Muscle layer of duodenum (tissue), 2 donors: ENCODE measurements around the gene PRKAG2.

Experiments
- H3K27ac ChIP-seq: one replicate; pipeline ENCODE4 v1.7.0; 2013; ENCODE audit warnings: mild to moderate bottlenecking, low read length
- H3K27me3 ChIP-seq: one replicate; pipeline ENCODE4 v1.7.0; 2013; ENCODE audit warnings: low read depth, mild to moderate bottlenecking, control low read depth, low read length
- H3K36me3 ChIP-seq, 2 donors: one replicate each; pipeline ENCODE4 v1.7.0; 2013; ENCODE audit warnings: low read length in 2 of 2, control low read depth in 1 of 2, mild to moderate bottlenecking in 1 of 2; ENCODE audit not compliant: insufficient read depth in 2 of 2, control insufficient read depth in 1 of 2
- H3K4me1 ChIP-seq, 2 donors: one replicate each; pipeline ENCODE4 v1.7.0; 2013; ENCODE audit warnings: low read length in 2 of 2, mild to moderate bottlenecking in 2 of 2, control low read depth in 1 of 2, moderate library complexity in 1 of 2; ENCODE audit not compliant: insufficient read depth in 2 of 2, control insufficient read depth in 1 of 2
- H3K4me3 ChIP-seq, 2 donors: one replicate each; pipeline ENCODE4 v1.7.0; 2013; ENCODE audit warnings: low read length in 2 of 2, low read depth in 1 of 2, mild to moderate bottlenecking in 1 of 2
- H3K9me3 ChIP-seq, 2 donors: one replicate each; pipeline ENCODE4 v1.7.0; 2013; ENCODE audit warnings: low read length in 2 of 2, control low read depth in 1 of 2, mild to moderate bottlenecking in 1 of 2; ENCODE audit not compliant: control insufficient read depth in 1 of 2
- donor health status: healthy.

PRKAG2 gene

DNA sequence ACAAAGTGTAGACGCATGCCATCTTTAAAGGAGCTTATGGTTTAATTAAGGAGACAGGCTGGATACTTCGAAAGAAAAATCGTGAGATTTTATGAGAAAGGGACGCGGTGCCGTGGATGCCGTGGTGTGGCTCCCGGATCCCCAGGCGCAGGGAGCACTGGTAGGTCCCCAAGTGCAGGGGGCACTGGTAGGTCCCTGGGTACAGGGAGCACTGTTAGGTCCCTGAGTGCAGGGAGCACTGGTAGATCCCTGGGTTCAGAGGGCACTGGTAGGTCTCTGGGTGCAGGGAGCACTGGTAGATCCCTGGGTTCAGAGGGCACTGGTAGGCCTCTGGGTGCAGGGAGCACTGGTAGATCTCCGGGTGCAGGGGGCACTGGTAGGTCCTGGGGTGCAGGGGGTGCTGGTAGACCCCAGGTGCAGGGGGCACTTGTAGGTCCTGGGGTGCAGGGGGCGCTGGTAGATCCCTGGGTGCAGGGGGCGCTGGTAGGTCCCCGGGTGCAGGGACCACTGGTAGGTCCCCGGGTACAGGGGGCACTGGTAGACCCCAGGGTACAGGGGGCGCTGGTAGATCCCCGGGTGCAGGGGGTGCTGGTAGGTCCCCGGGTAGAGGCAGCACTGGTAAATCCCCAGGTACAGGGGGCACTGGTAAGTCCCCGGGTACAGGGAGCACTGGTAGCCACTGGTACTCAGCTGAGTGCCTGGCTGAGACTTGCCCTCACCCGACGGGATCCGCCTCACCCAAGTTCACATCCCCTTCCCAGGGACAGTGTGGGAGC lies 14.1 kb downstream of the PRKAG2 start:
- no peaks in the 10 kb centered on the region for H3K27me3 ChIP-seq
- H3K9me3 ChIP-seq, result no peaks in the 10 kb centered on the region
- peaks cover 0 to 6% of the 10 kb centered on the region in 2 donors for H3K36me3 ChIP-seq
- no peak overlapping the region for H3K27ac ChIP-seq
- H3K4me1 ChIP-seq, result no peaks in the 10 kb centered on the region
- H3K4me3 ChIP-seq, result no peak overlapping the region

DNA sequence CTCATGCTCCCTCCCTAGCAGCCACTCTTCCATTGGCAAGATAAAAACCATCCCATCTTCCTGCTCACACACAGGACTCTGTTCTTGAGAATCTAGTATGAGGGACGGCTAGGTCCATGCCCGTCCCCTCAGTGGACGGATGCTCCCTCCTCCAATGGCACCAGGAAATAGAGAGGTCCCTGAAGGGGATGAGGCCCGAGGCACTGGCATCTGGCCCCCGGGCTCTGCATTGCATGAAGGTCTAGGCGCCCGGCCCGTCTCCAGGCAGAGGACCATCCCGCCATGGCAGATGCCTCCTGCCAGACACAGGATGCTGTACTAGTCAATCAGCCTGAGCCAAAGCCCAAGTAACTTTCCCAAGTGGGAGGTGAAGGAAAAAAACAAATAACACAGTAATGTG lies 15.0 kb downstream of the PRKAG2 start:
- Histone ChIP-seq H3K4me3 (no peak overlapping the region), H3K9me3 (no peaks in the 10 kb centered on the region), H3K36me3 (peaks cover 0 to 6% of the 10 kb centered on the region in 2 donors), H3K4me1 (no peaks in the 10 kb centered on the region), H3K27ac (no peak overlapping the region), H3K27me3 (no peaks in the 10 kb centered on the region)

DNA sequence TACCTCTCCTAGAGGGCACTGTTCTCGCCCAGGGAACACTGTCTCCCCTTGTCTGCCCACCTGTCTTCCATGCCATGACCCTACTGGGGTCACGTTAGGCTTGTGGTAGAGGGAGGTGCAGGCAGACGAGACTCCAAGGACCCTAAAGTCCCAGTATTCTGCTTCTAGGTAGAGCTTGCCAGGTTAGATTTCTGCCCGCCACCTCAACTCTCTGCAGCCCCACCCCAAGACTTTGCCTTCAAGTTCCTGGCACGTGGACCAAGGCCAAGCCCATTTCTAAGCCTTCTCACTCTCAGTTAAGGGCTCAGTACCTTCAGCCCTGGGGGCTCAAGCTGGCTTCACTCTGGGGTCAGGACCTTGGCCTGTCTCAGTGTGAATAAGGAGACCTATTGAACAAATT lies 16.1 kb downstream of the PRKAG2 start:
- Histone ChIP-seq H3K4me3 (no peak overlapping the region), H3K27ac (no peak overlapping the region), H3K27me3 (no peaks in the 10 kb centered on the region), H3K36me3 (peaks cover 0 to 6% of the 10 kb centered on the region in 2 donors), H3K9me3 (no peaks in the 10 kb centered on the region), H3K4me1 (no peaks in the 10 kb centered on the region)

DNA sequence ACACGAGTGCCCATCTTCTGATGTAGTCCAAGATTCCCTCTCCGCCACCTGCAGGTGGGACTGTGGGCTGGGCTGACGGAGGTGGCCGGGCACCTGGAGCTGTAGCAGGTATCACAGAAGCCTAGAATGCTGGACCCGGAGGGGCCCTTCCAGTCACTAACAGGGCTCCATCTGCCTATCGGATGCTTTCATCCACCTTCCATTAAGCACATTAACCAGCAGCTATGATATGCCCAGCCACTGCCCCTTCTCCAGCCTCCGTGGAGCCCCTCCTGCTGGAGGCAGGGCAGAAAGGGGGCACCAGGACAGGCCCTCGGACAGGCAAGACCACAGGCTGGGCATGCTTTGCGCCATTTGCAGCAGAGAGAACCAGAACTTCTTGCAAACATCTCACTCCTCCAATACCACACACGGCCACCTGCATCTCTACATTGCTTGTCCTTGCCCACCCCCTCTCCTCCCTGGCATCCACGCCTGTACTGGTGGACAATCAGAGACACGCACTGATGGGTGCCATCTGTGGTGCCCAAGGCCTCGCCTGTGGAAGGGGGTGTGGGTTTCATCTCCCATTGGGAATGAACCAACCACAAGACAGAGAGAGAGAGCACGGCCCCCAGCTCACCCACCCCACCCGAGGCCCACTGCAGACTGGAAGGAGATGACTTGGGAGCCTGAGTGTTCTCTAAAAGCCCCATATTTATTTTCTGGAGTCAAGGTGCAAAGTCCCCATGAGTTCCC lies 16.8 kb downstream of the PRKAG2 start:
- H3K36me3 ChIP-seq, result peaks cover 0 to 6% of the 10 kb centered on the region in 2 donors
- H3K27ac ChIP-seq, result no peak overlapping the region
- no peak overlapping the region for H3K4me3 ChIP-seq
- H3K27me3 ChIP-seq, result no peaks in the 10 kb centered on the region
- no peaks in the 10 kb centered on the region for H3K4me1 ChIP-seq
- no peaks in the 10 kb centered on the region for H3K9me3 ChIP-seq

DNA sequence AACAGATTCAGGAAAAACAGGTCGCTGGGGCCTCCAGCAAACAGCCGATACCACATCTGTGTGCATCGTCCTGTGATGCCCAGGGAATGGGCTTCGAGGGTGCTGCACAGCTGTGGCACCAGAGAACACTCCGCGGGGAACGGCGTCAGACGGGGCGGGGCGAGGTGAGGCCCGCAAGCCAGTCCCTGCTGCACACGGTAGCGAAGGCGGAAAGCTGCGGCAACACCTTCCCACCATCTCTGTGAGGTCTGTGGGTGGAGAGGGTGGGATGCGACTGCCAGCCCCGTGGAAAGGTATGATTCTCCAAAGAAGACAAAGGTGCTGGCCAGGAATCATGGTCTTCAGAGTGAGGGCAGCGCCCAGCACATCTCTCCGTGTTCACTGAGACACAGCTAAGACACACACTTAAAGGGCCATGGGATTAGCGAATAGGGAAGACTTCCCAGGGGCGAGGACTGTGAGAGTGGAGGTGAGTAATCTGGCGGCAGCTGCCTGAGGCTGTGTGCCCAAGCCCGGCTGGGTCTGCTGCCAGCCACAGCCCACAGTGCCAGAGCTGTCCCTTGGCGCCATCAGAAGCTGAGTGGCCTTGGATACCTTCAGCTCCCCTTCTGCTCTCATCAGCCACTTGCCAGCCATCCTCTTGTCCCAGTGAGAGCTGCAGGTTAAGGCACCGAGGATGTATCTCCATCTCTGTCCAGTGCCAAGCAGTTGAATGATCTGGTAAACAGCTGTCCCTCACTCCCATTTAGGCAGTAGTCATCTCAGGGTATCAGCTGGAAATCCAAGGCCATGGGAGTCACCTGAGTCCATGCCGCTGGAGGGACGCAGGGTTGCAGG lies 17.6 kb downstream of the PRKAG2 start:
- Histone ChIP-seq H3K4me3 (no peak overlapping the region), H3K27ac (no peak overlapping the region), H3K9me3 (no peaks in the 10 kb centered on the region), H3K4me1 (no peaks in the 10 kb centered on the region), H3K36me3 (peaks cover 0 to 6% of the 10 kb centered on the region in 2 donors), H3K27me3 (no peaks in the 10 kb centered on the region)

DNA sequence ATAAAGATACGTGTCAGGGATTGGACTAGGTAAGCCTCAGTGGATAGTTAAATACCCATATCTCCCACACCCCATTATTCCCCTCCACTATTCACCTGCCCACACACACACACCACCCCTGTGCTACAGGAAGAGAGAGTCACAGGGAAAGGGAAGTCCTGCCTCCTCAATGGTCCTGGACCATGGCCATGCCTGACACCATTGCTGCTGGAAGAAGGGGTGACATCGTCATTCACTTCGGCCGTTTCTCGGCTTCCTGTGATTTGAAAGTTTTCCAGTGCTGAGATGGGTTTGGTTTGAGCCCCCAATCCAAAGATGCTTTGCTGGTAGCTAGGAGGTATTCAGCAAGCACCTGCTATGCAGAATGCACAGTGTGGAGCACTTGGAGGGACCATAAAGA lies 18.5 kb downstream of the PRKAG2 start:
- Histone ChIP-seq H3K27me3 (no peaks in the 10 kb centered on the region), H3K27ac (no peak overlapping the region), H3K4me3 (no peak overlapping the region), H3K36me3 (peaks cover 0 to 6% of the 10 kb centered on the region in 2 donors), H3K4me1 (peaks cover 0 to 3% of the 10 kb centered on the region in 2 donors), H3K9me3 (no peaks in the 10 kb centered on the region)

DNA sequence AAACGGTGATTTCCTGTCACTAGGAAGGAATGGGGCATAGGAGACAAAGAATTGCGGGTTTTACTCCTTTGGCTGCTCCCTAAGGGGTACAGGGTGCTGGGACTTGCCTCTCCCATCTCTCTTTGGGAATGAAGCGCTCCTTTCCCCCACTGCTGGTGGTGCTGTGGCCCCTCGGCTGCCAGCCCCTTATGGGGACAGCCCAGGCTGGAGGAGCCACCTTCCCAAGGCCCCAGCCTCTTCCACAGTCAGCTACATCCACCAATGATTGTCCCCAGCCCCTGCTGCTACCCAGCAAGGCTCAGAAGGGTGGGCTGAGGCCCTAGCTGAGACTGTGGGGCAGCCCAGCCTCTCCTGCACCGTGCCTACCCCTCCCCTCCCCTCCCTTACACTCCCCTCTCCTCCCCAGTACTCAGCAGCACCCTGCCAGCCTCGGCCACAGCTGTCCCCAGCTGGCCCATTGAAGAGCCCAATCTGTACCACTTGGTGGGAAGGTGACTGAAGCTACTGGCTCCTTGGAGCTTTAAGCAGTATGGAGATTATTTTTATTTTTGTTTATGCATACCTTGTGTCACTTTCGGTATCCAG lies 19.0 kb downstream of the PRKAG2 start:
- peaks cover 0 to 3% of the 10 kb centered on the region in 2 donors for H3K4me1 ChIP-seq
- no peak overlapping the region for H3K27ac ChIP-seq
- no peaks in the 10 kb centered on the region for H3K9me3 ChIP-seq
- H3K36me3 ChIP-seq, result peaks cover 0 to 6% of the 10 kb centered on the region in 2 donors
- no peak overlapping the region for H3K4me3 ChIP-seq
- no peaks in the 10 kb centered on the region for H3K27me3 ChIP-seq

DNA sequence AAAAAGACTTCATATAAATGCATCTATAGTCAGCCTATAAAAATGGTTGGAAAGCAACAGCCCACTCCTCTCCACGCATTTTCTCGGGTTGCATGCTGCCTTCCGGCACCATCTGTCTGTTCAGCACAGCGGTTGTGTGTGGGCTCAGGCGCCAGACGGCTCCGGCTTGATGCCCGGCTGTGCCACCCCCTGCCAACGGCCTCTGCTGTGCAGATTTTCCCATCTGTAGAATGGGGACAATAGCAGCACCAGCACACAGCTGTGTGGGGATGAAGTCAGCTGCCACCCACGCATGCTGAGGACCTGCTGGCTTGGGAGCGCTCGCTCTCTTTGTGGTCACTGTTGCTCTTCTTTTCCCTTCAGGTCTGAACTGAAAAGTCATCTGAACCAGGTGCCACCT lies 19.5 kb downstream of the PRKAG2 start:
- H3K4me1 ChIP-seq, result peaks cover 0 to 3% of the 10 kb centered on the region in 2 donors
- no peak overlapping the region for H3K27ac ChIP-seq
- no peaks in the 10 kb centered on the region for H3K9me3 ChIP-seq
- H3K36me3 ChIP-seq, result peaks cover 0 to 6% of the 10 kb centered on the region in 2 donors
- no peaks in the 10 kb centered on the region for H3K27me3 ChIP-seq
- H3K4me3 ChIP-seq, result no peak overlapping the region

DNA sequence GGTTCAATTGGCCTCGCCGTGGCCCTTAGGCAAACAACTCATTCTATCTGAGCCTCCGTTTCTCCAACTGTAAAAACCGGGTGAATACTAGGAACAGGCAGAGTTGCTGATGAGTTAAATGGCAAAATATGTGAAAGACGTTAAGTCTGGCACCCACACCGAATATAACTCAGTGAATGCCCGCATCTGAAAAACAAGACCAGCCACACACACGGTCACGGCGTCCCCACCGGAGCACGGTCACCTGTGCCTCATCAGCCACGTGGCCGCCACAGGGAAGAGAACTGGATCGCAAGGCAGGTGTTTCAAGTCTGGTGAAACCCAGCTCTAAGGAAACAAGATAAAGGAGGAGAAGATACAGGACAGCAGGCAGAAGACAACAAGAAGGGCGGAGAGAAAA lies 20.4 kb downstream of the PRKAG2 start:
- peaks cover 0 to 3% of the 10 kb centered on the region in 2 donors for H3K4me1 ChIP-seq
- H3K27me3 ChIP-seq, result no peaks in the 10 kb centered on the region
- H3K27ac ChIP-seq, result no peak overlapping the region
- H3K4me3 ChIP-seq, result no peak overlapping the region
- H3K36me3 ChIP-seq, result peaks cover 0 to 6% of the 10 kb centered on the region in 2 donors
- H3K9me3 ChIP-seq, result no peaks in the 10 kb centered on the region

DNA sequence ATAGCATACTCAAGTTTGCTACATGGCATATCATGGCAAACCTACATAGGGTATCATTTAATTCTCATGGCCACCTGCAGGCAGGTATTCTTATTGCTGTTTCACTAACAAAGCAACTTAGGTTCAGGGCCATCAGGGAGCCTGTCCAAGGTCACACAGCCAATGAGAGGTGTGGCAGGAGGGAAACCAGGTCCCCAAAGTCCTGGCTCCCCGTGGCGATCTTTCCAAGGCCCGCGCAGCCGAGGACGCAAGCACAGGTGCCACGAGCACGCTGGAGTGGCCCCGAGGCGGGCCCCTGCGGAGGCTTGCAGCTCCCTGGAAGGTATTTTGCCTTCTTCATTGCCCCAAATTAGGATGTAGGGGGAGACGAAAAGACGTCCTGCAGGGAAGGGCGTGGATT lies 20.8 kb downstream of the PRKAG2 start:
- H3K9me3 ChIP-seq, result no peaks in the 10 kb centered on the region
- H3K4me3 ChIP-seq, result no peak overlapping the region
- peaks cover 0 to 6% of the 10 kb centered on the region in 2 donors for H3K36me3 ChIP-seq
- H3K4me1 ChIP-seq, result peaks cover 0 to 3% of the 10 kb centered on the region in 2 donors
- no peak overlapping the region for H3K27ac ChIP-seq
- no peaks in the 10 kb centered on the region for H3K27me3 ChIP-seq

DNA sequence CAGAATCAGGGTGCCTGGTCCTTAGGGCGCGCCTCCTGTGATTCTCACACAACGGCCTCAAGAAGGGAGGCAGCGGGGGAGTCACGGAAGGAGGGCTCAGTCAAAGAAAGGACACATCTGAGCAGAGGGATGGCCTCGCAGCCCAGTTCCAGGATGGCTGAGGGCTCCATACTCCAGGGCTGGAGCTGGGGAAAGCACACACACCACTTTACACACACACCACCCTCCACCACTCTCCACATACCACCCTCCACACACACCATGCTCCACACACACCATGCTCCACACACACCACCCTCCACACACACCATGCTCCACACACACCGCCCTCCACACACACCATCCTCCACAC lies 22.2 kb downstream of the PRKAG2 start:
- peaks cover 0 to 6% of the 10 kb centered on the region in 2 donors for H3K36me3 ChIP-seq
- no peaks in the 10 kb centered on the region for H3K9me3 ChIP-seq
- no peaks in the 10 kb centered on the region for H3K27me3 ChIP-seq
- H3K27ac ChIP-seq, result no peak overlapping the region
- H3K4me3 ChIP-seq, result no peak overlapping the region
- H3K4me1 ChIP-seq, result peaks cover 0 to 3% of the 10 kb centered on the region in 2 donors
